22Rv1 (cell line): ENCODE measurements around the gene NOC2L.
"Not testable (repeated sequence)": the region's sequence is repeated elsewhere in the genome, so short reads cannot be mapped to it uniquely, and the experiment has no call there.

Experiments used
- H3K27ac ChIP-seq: fragments of 450-650 bp; 2 replicates; pipeline ENCODE4 v1.5.1; 2017
- ZFX ChIP-seq: fragments of 450-650 bp; IDR thresholded peaks from 2 replicates; pipeline ENCODE4 v1.6.1; 2017; ENCODE audit warnings: antibody characterized with exemption, borderline replicate concordance
- TF ChIP-seq, protein P1 (sequence below): fragments of 450-650 bp; IDR thresholded peaks from 2 replicates; pipeline ENCODE4 v1.5.1; 2017; ENCODE audit warnings: mild to moderate bottlenecking

NOC2L gene

DNA sequence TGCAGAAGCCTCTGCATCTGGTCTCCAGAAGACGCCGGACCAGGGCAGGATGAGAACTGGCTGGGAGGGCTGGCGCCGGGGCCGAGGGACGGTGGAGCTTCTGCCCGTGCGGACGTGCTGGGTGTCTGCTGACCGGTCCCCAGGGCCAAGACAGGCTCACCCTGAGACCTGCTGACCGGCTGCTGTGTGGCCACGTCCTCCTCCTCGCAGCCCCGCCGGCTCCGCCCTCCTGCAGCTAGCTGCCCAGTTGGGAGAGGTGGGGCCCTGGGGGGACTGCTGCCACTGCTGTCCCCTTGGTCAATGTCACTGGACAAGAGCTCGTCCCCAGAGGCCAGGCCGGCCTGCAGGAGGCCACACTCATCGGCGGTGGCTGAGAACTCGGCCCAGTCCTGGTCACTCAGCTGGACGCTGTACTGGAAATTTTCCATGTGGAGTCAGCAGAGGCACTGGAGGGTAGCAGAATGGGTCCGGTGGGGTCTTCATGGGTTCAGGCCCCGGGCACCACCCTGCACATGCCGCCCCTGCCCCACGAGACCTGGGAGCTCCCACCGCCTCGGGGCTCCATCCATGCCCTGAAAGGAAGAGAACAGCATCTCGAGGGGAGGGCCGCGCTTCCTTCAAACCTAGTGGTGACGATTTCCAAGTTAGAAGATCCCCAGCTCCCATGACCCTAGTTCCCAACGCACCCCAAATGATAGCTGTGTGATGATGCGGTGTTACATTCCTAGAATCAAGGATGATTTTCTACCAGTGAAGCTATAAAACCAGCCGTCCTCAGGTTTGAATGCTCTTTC lies 21.7 kb upstream of the NOC2L start:
- H3K27ac ChIP-seq: no peak overlapping the region
- TF ChIP-seq ZFX: no peak
- TF ChIP-seq, protein P1, sequence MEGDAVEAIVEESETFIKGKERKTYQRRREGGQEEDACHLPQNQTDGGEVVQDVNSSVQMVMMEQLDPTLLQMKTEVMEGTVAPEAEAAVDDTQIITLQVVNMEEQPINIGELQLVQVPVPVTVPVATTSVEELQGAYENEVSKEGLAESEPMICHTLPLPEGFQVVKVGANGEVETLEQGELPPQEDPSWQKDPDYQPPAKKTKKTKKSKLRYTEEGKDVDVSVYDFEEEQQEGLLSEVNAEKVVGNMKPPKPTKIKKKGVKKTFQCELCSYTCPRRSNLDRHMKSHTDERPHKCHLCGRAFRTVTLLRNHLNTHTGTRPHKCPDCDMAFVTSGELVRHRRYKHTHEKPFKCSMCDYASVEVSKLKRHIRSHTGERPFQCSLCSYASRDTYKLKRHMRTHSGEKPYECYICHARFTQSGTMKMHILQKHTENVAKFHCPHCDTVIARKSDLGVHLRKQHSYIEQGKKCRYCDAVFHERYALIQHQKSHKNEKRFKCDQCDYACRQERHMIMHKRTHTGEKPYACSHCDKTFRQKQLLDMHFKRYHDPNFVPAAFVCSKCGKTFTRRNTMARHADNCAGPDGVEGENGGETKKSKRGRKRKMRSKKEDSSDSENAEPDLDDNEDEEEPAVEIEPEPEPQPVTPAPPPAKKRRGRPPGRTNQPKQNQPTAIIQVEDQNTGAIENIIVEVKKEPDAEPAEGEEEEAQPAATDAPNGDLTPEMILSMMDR: no peak

DNA sequence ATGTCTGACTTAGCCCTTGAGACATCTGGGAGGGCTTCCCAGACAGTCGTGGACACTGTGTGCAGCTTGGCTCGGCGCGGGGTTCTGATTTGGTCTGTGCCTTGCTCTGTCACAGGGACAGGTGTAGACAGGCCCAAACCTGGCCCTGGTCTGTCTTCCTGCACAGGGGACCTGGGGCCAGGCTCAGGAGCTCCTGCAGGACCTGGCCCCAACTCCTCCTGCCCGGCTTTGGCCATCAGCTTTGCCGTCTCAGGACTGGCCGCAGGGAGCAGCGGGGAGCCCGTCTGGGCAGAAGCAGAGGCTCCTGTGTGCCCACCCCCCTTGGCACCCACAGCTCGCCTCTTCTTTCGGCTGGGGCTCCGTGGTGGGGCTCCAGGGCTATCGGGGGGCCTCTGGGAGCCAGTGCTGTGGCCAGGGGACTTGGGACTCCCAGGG lies 21.1 kb upstream of the NOC2L start:
- H3K27ac ChIP-seq: no peak overlapping the region

DNA sequence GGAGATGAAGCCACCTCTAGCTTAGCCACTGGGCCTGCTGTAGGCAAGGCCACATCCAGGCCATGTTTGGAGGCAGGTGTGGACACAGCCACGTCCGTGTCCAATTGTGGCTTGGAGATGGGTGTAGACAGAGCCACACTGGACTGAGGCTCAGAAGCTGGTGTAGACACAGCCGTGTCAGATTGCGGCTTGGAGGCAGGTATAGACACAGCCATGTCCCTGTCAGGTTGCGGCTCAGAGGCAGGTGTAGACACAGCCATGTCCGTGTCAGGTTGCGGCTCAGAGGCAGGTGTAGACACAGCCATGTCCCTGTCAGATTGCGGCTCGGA lies 20.7 kb upstream of the NOC2L start:
- no peak overlapping the region for H3K27ac ChIP-seq
- no peak for TF ChIP-seq ZFX

More for the DNA sequence above, 21.1 kb upstream of the NOC2L start:
- TF ChIP-seq, protein P1: no peak
- TF ChIP-seq ZFX: no peak

DNA sequence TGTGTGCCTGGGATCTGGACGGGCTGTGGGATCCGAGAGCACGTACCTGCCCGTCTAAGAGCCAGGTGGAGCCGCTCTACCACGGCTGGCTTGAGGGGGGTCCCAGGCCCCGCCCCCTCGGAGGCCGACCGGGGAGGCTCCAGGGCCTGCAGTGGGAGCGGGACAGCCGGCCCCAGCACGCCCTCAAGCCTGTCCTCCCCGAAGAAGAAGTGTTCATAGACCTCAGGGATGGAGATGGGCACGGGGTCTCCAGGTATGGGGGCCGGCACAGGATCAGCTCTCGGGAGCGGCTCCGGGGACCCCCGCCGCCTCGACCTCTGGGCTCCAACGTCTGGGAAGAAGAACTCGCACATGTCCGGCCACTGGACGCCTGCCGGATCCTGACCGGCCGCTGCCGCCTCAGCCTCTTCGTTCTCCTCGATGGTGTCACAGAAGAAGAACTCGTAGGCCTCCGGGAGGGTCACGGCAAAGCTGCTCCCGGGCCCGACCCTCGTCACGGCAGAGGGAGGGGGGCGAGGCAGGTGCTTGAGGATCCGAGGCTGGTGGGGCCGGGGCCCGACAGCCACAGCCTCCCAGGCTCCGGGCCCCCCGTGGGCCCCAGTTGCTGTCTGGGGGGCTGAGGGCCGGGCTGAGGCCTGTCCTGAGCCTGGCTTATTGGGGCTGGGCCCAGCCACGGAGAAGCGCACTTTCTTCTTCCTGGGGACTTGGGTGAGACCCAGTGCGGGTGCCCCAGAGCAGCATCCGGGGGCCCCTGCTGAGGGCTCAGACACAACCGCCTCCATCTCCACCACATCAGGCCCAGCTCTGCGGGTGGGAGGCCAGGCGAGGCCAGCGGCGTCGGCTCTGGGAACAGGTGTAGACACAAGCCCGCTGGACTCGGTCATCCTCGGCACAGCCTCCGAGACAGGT lies 20.0 kb upstream of the NOC2L start:
- no peak overlapping the region; the same call in 1 of the 2 replicates for H3K27ac ChIP-seq
- TF ChIP-seq ZFX: no peak
- TF ChIP-seq, protein P1: no peak

- TF ChIP-seq, protein P1: no peak
- TF ChIP-seq ZFX: no peak
- peak overlapping the region; percentile 12; the same call in 1 of the 2 replicates for H3K27ac ChIP-seq
These were observed 19.2 kb upstream of the NOC2L start for GRCh38 chr1:978069-978834.

DNA sequence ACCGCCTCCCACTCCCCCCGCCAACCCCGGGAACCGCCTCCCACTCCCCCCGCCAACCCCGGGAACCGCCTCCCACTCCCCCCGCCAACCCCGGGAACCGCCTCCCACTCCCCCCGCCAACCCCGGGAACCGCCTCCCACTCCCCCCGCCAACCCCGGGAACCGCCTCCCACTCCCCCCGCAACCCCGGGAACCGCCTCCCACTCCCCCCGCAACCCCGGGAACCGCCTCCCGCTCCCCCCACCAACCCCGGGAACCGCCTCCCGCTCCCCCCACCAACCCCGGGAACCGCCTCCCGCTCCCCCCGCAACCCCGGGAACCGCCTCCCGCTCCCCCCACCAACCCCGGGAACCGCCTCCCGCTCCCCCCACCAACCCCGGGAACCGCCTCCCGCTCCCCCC lies 17.7 kb upstream of the NOC2L start:
- not testable (repeated sequence) for H3K27ac ChIP-seq

GRCh38 chr1:975896-976683 lies 17.0 kb upstream of the NOC2L start:
- TF ChIP-seq, protein P1: peak; percentile 69
- TF ChIP-seq ZFX: no peak
- H3K27ac ChIP-seq: peak overlapping the region; percentile 63
